GM19397 (cell line): ENCODE measurements around the gene RAPGEF5.

Experiments
- ATAC-seq: cut with Tn5 transposase; IDR thresholded peaks from one replicate; pipeline ENCODE4 v1.9.1; 2021; ENCODE audit warnings: mild to moderate bottlenecking, moderate library complexity; ENCODE audit not compliant: unreplicated experiment

The RAPGEF5 gene

GRCh38 chr7:22167482-22167881, 189.5 kb downstream of the RAPGEF5 start:
- ATAC-seq = no peak

GRCh38 chr7:22166928-22167327, 190.0 kb downstream of the RAPGEF5 start:
- no peak for ATAC-seq

- ATAC-seq = no peak
These were observed 197.6 kb downstream of the RAPGEF5 start for GRCh38 chr7:22159341-22159740.

- ATAC-seq = no peak
These were observed 199.4 kb downstream of the RAPGEF5 start for GRCh38 chr7:22157552-22157951.

GRCh38 chr7:22156205-22156604, 200.7 kb downstream of the RAPGEF5 start:
- ATAC-seq = no peak

- ATAC-seq = no peak
These were observed 202.8 kb downstream of the RAPGEF5 start for GRCh38 chr7:22154143-22154529.

GRCh38 chr7:22153432-22154142, 203.4 kb downstream of the RAPGEF5 start:
- no peak for ATAC-seq

- no peak for ATAC-seq
These were observed 204.3 kb downstream of the RAPGEF5 start for GRCh38 chr7:22152690-22153089.

GRCh38 chr7:22151901-22152300, 205.1 kb downstream of the RAPGEF5 start:
- ATAC-seq = no peak

GRCh38 chr7:22150221-22150620, 206.7 kb downstream of the RAPGEF5 start:
- no peak for ATAC-seq

- no peak for ATAC-seq
These were observed 209.1 kb downstream of the RAPGEF5 start for GRCh38 chr7:22147868-22148267.

- ATAC-seq = no peak
These were observed 209.9 kb downstream of the RAPGEF5 start for GRCh38 chr7:22146961-22147512.

- ATAC-seq = no peak
These were observed 212.0 kb downstream of the RAPGEF5 start for GRCh38 chr7:22144950-22145349.

- no peak for ATAC-seq
These were observed 213.5 kb downstream of the RAPGEF5 start for GRCh38 chr7:22143491-22143890.

- no peak for ATAC-seq
These were observed 214.4 kb downstream of the RAPGEF5 start for GRCh38 chr7:22142572-22142971.

GRCh38 chr7:22141355-22141754, 215.6 kb downstream of the RAPGEF5 start:
- ATAC-seq = no peak

GRCh38 chr7:22140578-22140977, 216.4 kb downstream of the RAPGEF5 start:
- no peak for ATAC-seq

GRCh38 chr7:22138886-22139285, 218.1 kb downstream of the RAPGEF5 start:
- no peak for ATAC-seq

- no peak for ATAC-seq
These were observed 218.8 kb downstream of the RAPGEF5 start for GRCh38 chr7:22138106-22138505.

GRCh38 chr7:22137466-22137865, 219.5 kb downstream of the RAPGEF5 start:
- ATAC-seq = no peak

- no peak for ATAC-seq
These were observed 219.9 kb downstream of the RAPGEF5 start for GRCh38 chr7:22137026-22137425.

GRCh38 chr7:22129819-22130580, 227.0 kb downstream of the RAPGEF5 start:
- ATAC-seq = no peak
